ENCODE data around the gene KCNIP4.

DNA sequence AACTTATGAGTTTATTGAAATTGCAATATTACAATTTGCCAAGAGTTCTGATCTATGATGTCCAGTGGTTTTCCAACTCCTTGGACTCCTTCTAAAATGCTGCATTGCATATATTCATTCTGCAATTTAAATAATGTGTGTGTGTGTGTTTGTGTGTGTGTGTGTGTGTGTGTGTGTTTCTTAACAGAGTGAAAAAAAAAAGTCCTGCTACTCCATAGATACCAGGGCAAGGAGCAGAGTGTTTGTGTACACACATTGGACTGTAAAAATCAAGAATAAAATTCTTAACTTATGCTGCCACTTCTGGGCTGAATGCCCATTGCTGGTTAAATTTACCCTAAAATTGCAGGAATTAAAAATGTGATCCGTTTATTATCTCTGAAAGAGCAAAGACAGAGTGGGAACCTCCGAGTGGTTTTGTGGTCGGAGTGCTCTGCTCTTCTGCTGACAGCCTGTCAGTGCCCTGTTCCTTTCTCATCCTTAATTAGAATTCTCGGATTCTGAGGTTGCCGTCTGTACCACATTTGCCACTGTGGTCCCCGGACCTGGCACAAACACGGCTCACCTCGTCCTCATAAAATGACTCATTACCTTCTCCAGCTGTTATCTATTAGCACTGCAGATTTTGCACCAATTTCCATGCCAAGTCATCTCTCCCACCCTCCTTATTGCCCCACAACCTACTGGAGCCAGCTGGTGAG is 355.5 kb downstream of the KCNIP4 start:
- TF ChIP-seq, protein P1, sequence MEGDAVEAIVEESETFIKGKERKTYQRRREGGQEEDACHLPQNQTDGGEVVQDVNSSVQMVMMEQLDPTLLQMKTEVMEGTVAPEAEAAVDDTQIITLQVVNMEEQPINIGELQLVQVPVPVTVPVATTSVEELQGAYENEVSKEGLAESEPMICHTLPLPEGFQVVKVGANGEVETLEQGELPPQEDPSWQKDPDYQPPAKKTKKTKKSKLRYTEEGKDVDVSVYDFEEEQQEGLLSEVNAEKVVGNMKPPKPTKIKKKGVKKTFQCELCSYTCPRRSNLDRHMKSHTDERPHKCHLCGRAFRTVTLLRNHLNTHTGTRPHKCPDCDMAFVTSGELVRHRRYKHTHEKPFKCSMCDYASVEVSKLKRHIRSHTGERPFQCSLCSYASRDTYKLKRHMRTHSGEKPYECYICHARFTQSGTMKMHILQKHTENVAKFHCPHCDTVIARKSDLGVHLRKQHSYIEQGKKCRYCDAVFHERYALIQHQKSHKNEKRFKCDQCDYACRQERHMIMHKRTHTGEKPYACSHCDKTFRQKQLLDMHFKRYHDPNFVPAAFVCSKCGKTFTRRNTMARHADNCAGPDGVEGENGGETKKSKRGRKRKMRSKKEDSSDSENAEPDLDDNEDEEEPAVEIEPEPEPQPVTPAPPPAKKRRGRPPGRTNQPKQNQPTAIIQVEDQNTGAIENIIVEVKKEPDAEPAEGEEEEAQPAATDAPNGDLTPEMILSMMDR (IDR thresholded peaks at IDR 0.05): no peak
- no peak for TF ChIP-seq EZH2 (IDR thresholded peaks at IDR 0.05; ENCODE audit: borderline replicate concordance, insufficient read depth, low read depth, low read length, poor library complexity, severe bottlenecking)
